Epidermal melanocyte (primary cell): Measurements from ENCODE around the gene CERS5.

Experiments used
- DNase-seq: peaks from one replicate; pipeline ENCODE4 v3.0.0; 2011; ENCODE audit warnings: low spot score; ENCODE audit not compliant: insufficient read length

CERS5 gene

GRCh38 chr12:50132505-50133135 lies 34.5 kb downstream of the CERS5 start:
- DNase-seq = peak; percentile 33

GRCh38 chr12:50129290-50129689 lies 37.9 kb downstream of the CERS5 start:
- DNase-seq = no peak

- DNase-seq = no peak
Observed at GRCh38 chr12:50127546-50127945, 39.6 kb downstream of the CERS5 start.

GRCh38 chr12:50123203-50123602 lies 44.0 kb downstream of the CERS5 start:
- DNase-seq = no peak

- DNase-seq = no peak
Observed at GRCh38 chr12:50121641-50122040, 45.5 kb downstream of the CERS5 start.

GRCh38 chr12:50120953-50121352 lies 46.2 kb downstream of the CERS5 start:
- DNase-seq = no peak

GRCh38 chr12:50120521-50120920 lies 46.6 kb downstream of the CERS5 start:
- DNase-seq = no peak

- DNase-seq = no peak
Observed at GRCh38 chr12:50119387-50119786, 47.8 kb downstream of the CERS5 start.

- no peak for DNase-seq
Observed at GRCh38 chr12:50117057-50117622, 50.0 kb downstream of the CERS5 start.

GRCh38 chr12:50112456-50113218 lies 54.5 kb downstream of the CERS5 start:
- DNase-seq = no peak

GRCh38 chr12:50111693-50112455 lies 55.3 kb downstream of the CERS5 start, which contains the start of gene COX14:
COX14 (plus strand) TSS chr12:50112236; CDS start chr12:50120044, 7,808 bp downstream.
- DNase-seq = peak; percentile 96

- no peak for DNase-seq
Observed at GRCh38 chr12:50111395-50111692, 55.8 kb downstream of the CERS5 start.

- DNase-seq = no peak
Observed at GRCh38 chr12:50110762-50111351, 56.3 kb downstream of the CERS5 start.

GRCh38 chr12:50110127-50110761 lies 56.9 kb downstream of the CERS5 start:
- no peak for DNase-seq

GRCh38 chr12:50109319-50109718 lies 57.9 kb downstream of the CERS5 start:
- no peak for DNase-seq

- no peak for DNase-seq
Observed at GRCh38 chr12:50107416-50108268, 59.5 kb downstream of the CERS5 start.

GRCh38 chr12:50106907-50107306 lies 60.3 kb downstream of the CERS5 start:
- no peak for DNase-seq

GRCh38 chr12:50105913-50106450 lies 61.2 kb downstream of the CERS5 start:
- no peak for DNase-seq

- no peak for DNase-seq
Observed at GRCh38 chr12:50104417-50105366, 62.5 kb downstream of the CERS5 start.
